HepG2 (cell line): ENCODE results near the gene MUCL3.
"Not testable (repeated sequence)": the region's sequence is repeated elsewhere in the genome, so short reads cannot be mapped to it uniquely, and the experiment has no call there.

Experiments
- ADNP ChIP-seq: sonication (generic); formaldehyde crosslinking; IDR thresholded peaks from 2 replicates; pipeline ENCODE4 v1.4.0; 2020; ENCODE audit warnings: missing genetic modification reagents
- FOXM1 ChIP-seq: sonication (generic); formaldehyde crosslinking; IDR thresholded peaks from 2 replicates; pipeline ENCODE4 v1.5.0; 2020; ENCODE audit warnings: missing genetic modification reagents
- GRHL1 ChIP-seq: sonication (generic); formaldehyde crosslinking; conservative IDR thresholded peaks from 2 replicates; pipeline ENCODE4 v1.8.0; 2022; ENCODE audit warnings: missing genetic modification reagents
- HIVEP1 ChIP-seq: sonication (generic); formaldehyde crosslinking; IDR thresholded peaks from 2 replicates; pipeline ENCODE4 v1.4.0; 2020; ENCODE audit warnings: mild to moderate bottlenecking, missing genetic modification reagents
- PHF8 ChIP-seq: sonication (generic); formaldehyde crosslinking; IDR thresholded peaks from 2 replicates; pipeline ENCODE4 v1.5.0; 2020; ENCODE audit warnings: missing genetic modification reagents
- POLR2A ChIP-seq, 2 experiments: IDR thresholded peaks; 2 replicates each; pipeline ENCODE4 v1.6.1; 2011; ENCODE audit warnings: low read depth in 2 of 2, low read length in 2 of 2, mild to moderate bottlenecking in 1 of 2, moderate library complexity in 1 of 2; ENCODE audit not compliant: insufficient read depth in 1 of 2
- POLR2AphosphoS5 ChIP-seq: IDR thresholded peaks from 2 replicates; pipeline ENCODE4 v1.6.1; 2012; ENCODE audit warnings: low read depth, low read length
- ZNF282 ChIP-seq: fragments of 450-650 bp; IDR thresholded peaks from 2 replicates; pipeline ENCODE4 v1.6.1; 2018; ENCODE audit not compliant: partially characterized antibody
- ZNF362 ChIP-seq: sonication (generic); formaldehyde crosslinking; IDR thresholded peaks from 2 replicates; pipeline ENCODE4 v1.4.0; 2020; ENCODE audit warnings: missing genetic modification reagents, mild to moderate bottlenecking, borderline replicate concordance
- ZNF501 ChIP-seq: sonication (generic); formaldehyde crosslinking; IDR thresholded peaks from 2 replicates; pipeline ENCODE4 v1.5.1; 2020; ENCODE audit warnings: mild to moderate bottlenecking, moderate library complexity, missing genetic modification reagents
- ZNF574 ChIP-seq: sonication (generic); formaldehyde crosslinking; IDR thresholded peaks from 2 replicates; pipeline ENCODE4 v1.4.0; 2020; ENCODE audit warnings: missing genetic modification reagents
- ZNF737 ChIP-seq: sonication (generic); formaldehyde crosslinking; IDR thresholded peaks from 2 replicates; pipeline ENCODE4 v1.5.0; 2020; ENCODE audit warnings: missing genetic modification reagents, mild to moderate bottlenecking, borderline replicate concordance

GRCh38 chr6:30910473-30910872 is 30.3 kb upstream of the MUCL3 start:
- not testable (repeated sequence) for TF ChIP-seq POLR2A (IDR thresholded peaks at IDR 0.05; ENCODE audit: insufficient read depth in 1 of 2, low read depth in 2 of 2, low read length in 2 of 2); ZNF574; ZNF282; HIVEP1 (CRISPR knock-in tag); PHF8 (CRISPR knock-in tag); POLR2AphosphoS5; ADNP; ZNF362 (CRISPR knock-in tag); ZNF501; FOXM1 (CRISPR knock-in tag); GRHL1 (CRISPR knock-in tag); ZNF737
